HG03135 (cell line): ENCODE results near the gene SEMA3G.

Source experiments
- ATAC-seq: cut with Tn5 transposase; IDR thresholded peaks from one replicate; pipeline ENCODE4 v1.9.1; 2021; ENCODE audit warnings: mild to moderate bottlenecking, moderate library complexity; ENCODE audit not compliant: unreplicated experiment

The SEMA3G gene

GRCh38 chr3:52444860-52445793 lies at the start of gene SEMA3G:
Gene SEMA3G, minus strand, starts transcription at chr3:52445103. Its CDS starts 76 bp downstream, at chr3:52445027.
- ATAC-seq = peak; percentile 83

GRCh38 chr3:52494445-52494844 lies 49.5 kb upstream of the SEMA3G start:
- ATAC-seq = no peak

GRCh38 chr3:52493232-52494017 lies 48.5 kb upstream of the SEMA3G start:
- no peak for ATAC-seq

- ATAC-seq = no peak
Observed at GRCh38 chr3:52492059-52492458, 47.2 kb upstream of the SEMA3G start.

GRCh38 chr3:52490939-52491526 lies 46.1 kb upstream of the SEMA3G start:
- no peak for ATAC-seq

- ATAC-seq = no peak
Observed at GRCh38 chr3:52490035-52490938, 45.4 kb upstream of the SEMA3G start.

GRCh38 chr3:52489453-52489852 lies 44.5 kb upstream of the SEMA3G start:
- no peak for ATAC-seq

GRCh38 chr3:52488746-52489145 lies 43.8 kb upstream of the SEMA3G start:
- no peak for ATAC-seq

- ATAC-seq = no peak
Observed at GRCh38 chr3:52487788-52488691, 43.1 kb upstream of the SEMA3G start.

GRCh38 chr3:52487050-52487787 lies 42.3 kb upstream of the SEMA3G start:
- no peak for ATAC-seq

- ATAC-seq = no peak
Observed at GRCh38 chr3:52484680-52485461, 40.0 kb upstream of the SEMA3G start.

- no peak for ATAC-seq
Observed at GRCh38 chr3:52483577-52484381, 38.9 kb upstream of the SEMA3G start.

GRCh38 chr3:52483081-52483480 lies 38.2 kb upstream of the SEMA3G start:
- ATAC-seq = no peak

GRCh38 chr3:52481819-52482521 lies 37.1 kb upstream of the SEMA3G start:
- ATAC-seq = no peak

- no peak for ATAC-seq
Observed at GRCh38 chr3:52480768-52481715, 36.1 kb upstream of the SEMA3G start.
